Activated T-helper 2 cell treated with anti-CD3 and anti-CD28 coated beads, Interferon-gamma antibody, Interleukin-2, Interleukin-4, amounts not matched to agents 10 μg/mL and 5 μg/mL and 100 μg/mL, durations not matched to agents 14 hours and 24 hours and 36 hours (primary cell): ENCODE results near the gene CHST8. TPM values are rescaled to one million over a fixed set of nuclear protein-coding genes. Genes with fewer than 3 reads are reported as not detected.

Experiments used
- DNase-seq: peaks from one replicate; pipeline ENCODE4 v3.0.0; 2021; ENCODE audit warnings: low spot score
- H3K27ac Mint-ChIP-seq: one replicate; pipeline ENCODE4 v1.8.0; 2021; ENCODE audit warnings: mixed read lengths
- H3K27me3 Mint-ChIP-seq: one replicate; pipeline ENCODE4 v1.8.0; 2021; ENCODE audit warnings: low read depth, mixed read lengths
- H3K36me3 Mint-ChIP-seq: one replicate; pipeline ENCODE4 v1.8.0; 2021; ENCODE audit warnings: low read depth, mixed read lengths
- H3K4me1 Mint-ChIP-seq: one replicate; pipeline ENCODE4 v1.8.0; 2021; ENCODE audit warnings: low read depth, mixed read lengths
- H3K4me3 Mint-ChIP-seq: one replicate; pipeline ENCODE4 v1.8.0; 2021; ENCODE audit warnings: low read depth, mild to moderate bottlenecking, moderate library complexity, mixed read lengths
- H3K9me3 Mint-ChIP-seq: one replicate; pipeline ENCODE4 v1.8.0; 2021; ENCODE audit warnings: mixed read lengths
- intact Hi-C: fragments of 100-400 bp; cut with micrococcal nuclease; formaldehyde crosslinking; loops from one replicate; pipeline ENCODE4 v1.15.1; 2023
- total RNA-seq: library from RNA; stranded (reverse); gene quantifications from 2 replicates; pipeline ENCODE4 v1.2.3, GENCODE V29; 2022

CHST8 gene
- total RNA-seq, 1 donor from 2014 or later = not detected

GRCh38 chr19:33724021-33724720, 102.4 kb downstream of the CHST8 start:
- Mint-ChIP-seq H3K9me3 (no peaks in the 10 kb centered on the region), H3K4me1 (no peaks in the 10 kb centered on the region), H3K36me3 (no peaks in the 10 kb centered on the region), H3K27ac (no peak overlapping the region), H3K27me3 (no peaks in the 10 kb centered on the region), H3K4me3 (no peak overlapping the region)
- intact Hi-C loops = no loop called here
- DNase-seq = no peak

DNA sequence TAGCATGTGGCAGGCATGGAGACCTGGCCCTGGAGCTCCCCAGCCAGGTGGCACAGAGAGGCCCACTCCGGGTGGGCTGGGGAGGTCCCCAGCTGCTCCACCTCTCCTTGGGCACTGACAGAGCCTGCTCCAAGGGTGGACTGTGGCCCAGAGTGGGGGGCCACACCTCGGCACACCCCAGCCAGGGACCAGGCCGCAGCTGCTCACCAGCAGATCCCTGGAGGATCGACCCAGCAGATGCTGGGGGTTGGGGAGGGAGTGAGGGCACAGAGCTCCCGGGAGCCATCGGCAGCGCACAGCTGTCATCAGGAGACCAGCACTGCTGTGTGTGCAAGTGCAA, 102.9 kb downstream of the CHST8 start:
- H3K36me3 Mint-ChIP-seq = no peaks in the 10 kb centered on the region
- no peak overlapping the region for H3K27ac Mint-ChIP-seq
- H3K4me1 Mint-ChIP-seq = no peaks in the 10 kb centered on the region
- no peaks in the 10 kb centered on the region for H3K9me3 Mint-ChIP-seq
- intact Hi-C loops = no loop called here
- no peaks in the 10 kb centered on the region for H3K27me3 Mint-ChIP-seq
- no peak for DNase-seq
- no peak overlapping the region for H3K4me3 Mint-ChIP-seq

- Mint-ChIP-seq H3K27ac (no peak overlapping the region), H3K4me3 (no peak overlapping the region), H3K27me3 (no peaks in the 10 kb centered on the region), H3K36me3 (no peaks in the 10 kb centered on the region), H3K9me3 (no peaks in the 10 kb centered on the region), H3K4me1 (no peaks in the 10 kb centered on the region)
- intact Hi-C loops = no loop called here
- DNase-seq = no peak
Measured at GRCh38 chr19:33725567-33725966, 103.8 kb downstream of the CHST8 start.

DNA sequence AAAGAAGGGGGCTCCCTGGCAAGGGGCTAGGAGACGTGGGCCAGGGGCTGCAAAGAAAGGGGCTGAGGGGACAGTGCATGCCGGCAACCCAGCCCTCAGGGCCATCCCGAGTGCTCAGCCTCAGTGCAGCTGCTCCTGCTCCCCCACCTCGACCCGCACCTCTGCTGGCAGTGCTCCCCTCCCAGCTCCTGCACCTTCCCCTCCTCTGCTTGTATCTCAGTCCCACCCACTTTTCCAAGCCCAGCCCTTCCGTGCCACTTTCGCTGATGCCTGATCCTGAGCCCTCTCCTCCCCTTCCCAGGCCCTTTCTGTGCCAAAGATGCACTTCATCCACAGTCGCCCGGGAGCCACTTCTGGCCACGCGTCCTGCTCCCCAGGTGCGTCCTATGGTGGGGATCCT, 105.0 kb downstream of the CHST8 start:
- Mint-ChIP-seq H3K9me3 (no peaks in the 10 kb centered on the region), H3K27ac (no peak overlapping the region), H3K4me3 (no peak overlapping the region), H3K36me3 (no peaks in the 10 kb centered on the region), H3K4me1 (no peaks in the 10 kb centered on the region), H3K27me3 (no peaks in the 10 kb centered on the region)
- DNase-seq = no peak
- intact Hi-C loops = no loop called here

- no peak for DNase-seq
- intact Hi-C loops = no loop called here
- Mint-ChIP-seq H3K27me3 (no peaks in the 10 kb centered on the region), H3K4me3 (no peak overlapping the region), H3K9me3 (no peaks in the 10 kb centered on the region), H3K4me1 (no peaks in the 10 kb centered on the region), H3K36me3 (no peaks in the 10 kb centered on the region), H3K27ac (no peak overlapping the region)
Measured at GRCh38 chr19:33727331-33727998, 105.7 kb downstream of the CHST8 start.

- no peaks in the 10 kb centered on the region for H3K9me3 Mint-ChIP-seq
- H3K4me1 Mint-ChIP-seq = no peaks in the 10 kb centered on the region
- intact Hi-C loops = no loop called here
- no peak for DNase-seq
- no peaks in the 10 kb centered on the region for H3K27me3 Mint-ChIP-seq
- H3K36me3 Mint-ChIP-seq = no peaks in the 10 kb centered on the region
- no peak overlapping the region for H3K4me3 Mint-ChIP-seq
- H3K27ac Mint-ChIP-seq = no peak overlapping the region
Measured at GRCh38 chr19:33728141-33728540, 106.4 kb downstream of the CHST8 start.

- Mint-ChIP-seq H3K27ac (no peak overlapping the region), H3K4me3 (no peak overlapping the region), H3K27me3 (no peaks in the 10 kb centered on the region), H3K9me3 (no peaks in the 10 kb centered on the region), H3K36me3 (no peaks in the 10 kb centered on the region), H3K4me1 (no peaks in the 10 kb centered on the region)
- DNase-seq = no peak
- intact Hi-C loops = no loop called here
Measured at GRCh38 chr19:33730858-33731607, 109.3 kb downstream of the CHST8 start.

- Mint-ChIP-seq H3K9me3 (no peaks in the 10 kb centered on the region), H3K27me3 (no peaks in the 10 kb centered on the region), H3K27ac (no peak overlapping the region), H3K4me1 (no peaks in the 10 kb centered on the region), H3K4me3 (no peak overlapping the region), H3K36me3 (no peaks in the 10 kb centered on the region)
- no peak for DNase-seq
- intact Hi-C loops = no loop called here
Measured at GRCh38 chr19:33731881-33732280, 110.1 kb downstream of the CHST8 start.

DNA sequence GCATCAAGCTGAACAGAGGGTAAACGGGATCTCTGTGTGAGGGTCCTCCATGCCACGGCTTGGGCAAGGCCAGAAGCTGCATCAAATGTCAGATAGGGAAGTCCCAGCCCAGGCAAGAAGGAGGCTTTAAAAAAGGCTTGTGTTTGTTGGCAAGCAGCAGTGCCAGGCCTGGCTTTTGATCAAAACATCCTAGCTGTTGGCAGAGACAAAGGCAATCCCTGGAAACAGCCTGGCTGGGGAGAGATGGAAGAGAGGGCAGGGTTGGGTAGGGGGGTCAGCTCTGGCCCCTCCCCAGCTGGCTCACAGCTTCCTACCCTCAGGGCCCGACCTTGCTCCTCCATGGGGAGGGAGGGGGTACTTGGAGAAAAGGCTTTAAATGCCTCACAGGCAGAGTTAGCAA, 113.2 kb downstream of the CHST8 start:
- Mint-ChIP-seq H3K4me1 (no peaks in the 10 kb centered on the region), H3K36me3 (no peaks in the 10 kb centered on the region), H3K4me3 (no peak overlapping the region), H3K9me3 (no peaks in the 10 kb centered on the region), H3K27me3 (no peaks in the 10 kb centered on the region), H3K27ac (no peak overlapping the region)
- intact Hi-C loops = no loop called here
- no peak for DNase-seq

GRCh38 chr19:33736158-33736557, 114.4 kb downstream of the CHST8 start:
- no peak for DNase-seq
- Mint-ChIP-seq H3K4me1 (no peaks in the 10 kb centered on the region), H3K4me3 (no peak overlapping the region), H3K36me3 (no peaks in the 10 kb centered on the region), H3K27me3 (no peaks in the 10 kb centered on the region), H3K27ac (no peak overlapping the region), H3K9me3 (no peaks in the 10 kb centered on the region)
- intact Hi-C loops = no loop called here

- Mint-ChIP-seq H3K9me3 (no peaks in the 10 kb centered on the region), H3K27ac (no peak overlapping the region), H3K4me1 (no peaks in the 10 kb centered on the region), H3K36me3 (no peaks in the 10 kb centered on the region), H3K27me3 (no peaks in the 10 kb centered on the region), H3K4me3 (no peak overlapping the region)
- DNase-seq = no peak
- intact Hi-C loops = no loop called here
Measured at GRCh38 chr19:33736787-33737186, 115.0 kb downstream of the CHST8 start.

DNA sequence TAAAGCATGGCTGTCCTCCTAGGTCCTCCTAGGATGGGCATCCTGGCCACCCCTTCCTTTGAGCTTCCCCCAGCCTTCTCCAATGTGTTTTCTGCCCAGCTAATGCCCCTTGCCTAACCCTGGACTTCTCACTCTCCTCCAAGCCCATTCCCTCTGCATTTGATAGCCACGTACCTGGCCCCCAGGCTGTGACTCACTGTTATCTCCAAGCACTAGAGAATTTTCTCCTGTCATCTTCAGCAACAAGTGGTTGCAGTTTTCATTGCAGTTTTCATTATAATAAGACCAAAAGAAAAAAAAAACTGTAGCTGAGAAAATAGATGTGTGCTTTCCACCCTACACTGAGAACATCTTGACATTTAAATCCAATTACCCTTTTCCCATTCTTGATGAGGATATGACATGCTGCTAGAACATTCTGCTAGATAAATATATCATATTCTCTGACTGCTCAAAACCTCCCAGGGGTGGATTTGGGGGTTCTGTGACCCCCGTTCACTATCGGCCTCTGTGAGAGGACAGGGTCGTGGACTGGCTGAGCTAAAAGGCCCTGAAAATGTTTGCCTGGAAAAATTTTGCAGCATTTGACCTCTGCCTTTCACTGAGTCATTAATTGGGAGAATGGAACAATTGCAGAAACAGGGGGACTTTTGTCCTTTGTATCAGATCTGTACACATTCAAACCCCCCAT, 116.1 kb downstream of the CHST8 start:
- Mint-ChIP-seq H3K27ac (no peak overlapping the region), H3K4me3 (no peak overlapping the region), H3K9me3 (no peaks in the 10 kb centered on the region), H3K27me3 (no peaks in the 10 kb centered on the region), H3K36me3 (no peaks in the 10 kb centered on the region), H3K4me1 (no peaks in the 10 kb centered on the region)
- intact Hi-C loops = no loop called here
- DNase-seq = no peak
